ENCODE measurements around the gene CAPN3. TPM values are rescaled to one million over a fixed set of nuclear protein-coding genes. Genes with fewer than 3 reads are reported as not detected.

The CAPN3 gene
- total RNA-seq, 1 donor from 2014 or later: not detected

DNA sequence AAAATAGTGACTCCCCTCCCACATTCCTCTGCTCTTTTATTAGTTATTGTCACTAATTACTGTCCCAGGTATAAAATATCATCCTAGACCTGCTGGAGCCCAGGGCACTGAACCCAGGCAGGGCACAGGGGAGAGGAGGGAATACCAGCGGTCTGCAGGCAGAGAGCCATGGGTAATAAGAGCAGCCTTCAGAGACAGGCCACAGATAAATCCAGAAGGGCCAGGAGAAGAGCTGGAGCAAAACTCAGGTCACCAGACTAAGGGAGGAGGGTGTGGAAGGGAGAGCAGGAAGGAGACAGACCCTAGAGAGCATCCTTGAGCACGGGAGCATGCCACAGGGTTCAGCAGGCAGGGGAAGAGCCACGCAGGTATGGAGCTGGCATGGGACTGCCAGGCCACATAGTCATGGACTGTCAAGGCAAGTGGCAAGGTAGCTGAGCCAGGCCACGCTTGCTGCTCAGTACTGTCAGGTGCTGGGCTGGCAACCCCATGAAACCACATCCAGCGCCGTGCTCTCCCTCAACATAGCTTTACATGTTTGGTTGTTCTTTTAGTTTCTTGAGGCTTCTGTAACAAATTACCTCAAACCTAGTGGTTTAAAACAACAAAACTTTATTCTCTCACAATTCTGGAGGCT is 15.6 kb upstream of the CAPN3 start:
- H3K4me3 ChIP-seq: no peak overlapping the region
- H3K36me3 Mint-ChIP-seq: no peaks in the 10 kb centered on the region
- no peak overlapping the region for H3K27ac Mint-ChIP-seq
- peaks cover 5% of the 10 kb centered on the region for H3K4me1 Mint-ChIP-seq
- H3K9ac ChIP-seq: no peak overlapping the region
- no peaks in the 10 kb centered on the region for H3K4me1 ChIP-seq
- no peaks in the 10 kb centered on the region for H3K79me2 ChIP-seq (ENCODE audit: low read depth)
- peaks cover 4% of the 10 kb centered on the region for H3K27me3 Mint-ChIP-seq (ENCODE audit: insufficient read depth, low read depth)
- H3K36me3 ChIP-seq: no peaks in the 10 kb centered on the region
- no peaks in the 10 kb centered on the region for H3F3A ChIP-seq (ENCODE audit: low read depth)
- H3K4me3 Mint-ChIP-seq: no peak overlapping the region
- no peak for TF ChIP-seq EZH2phosphoT487 (IDR thresholded peaks at IDR 0.05)
- TF ChIP-seq EZH2 (IDR thresholded peaks at IDR 0.05): no peak
- TF ChIP-seq, protein P1, sequence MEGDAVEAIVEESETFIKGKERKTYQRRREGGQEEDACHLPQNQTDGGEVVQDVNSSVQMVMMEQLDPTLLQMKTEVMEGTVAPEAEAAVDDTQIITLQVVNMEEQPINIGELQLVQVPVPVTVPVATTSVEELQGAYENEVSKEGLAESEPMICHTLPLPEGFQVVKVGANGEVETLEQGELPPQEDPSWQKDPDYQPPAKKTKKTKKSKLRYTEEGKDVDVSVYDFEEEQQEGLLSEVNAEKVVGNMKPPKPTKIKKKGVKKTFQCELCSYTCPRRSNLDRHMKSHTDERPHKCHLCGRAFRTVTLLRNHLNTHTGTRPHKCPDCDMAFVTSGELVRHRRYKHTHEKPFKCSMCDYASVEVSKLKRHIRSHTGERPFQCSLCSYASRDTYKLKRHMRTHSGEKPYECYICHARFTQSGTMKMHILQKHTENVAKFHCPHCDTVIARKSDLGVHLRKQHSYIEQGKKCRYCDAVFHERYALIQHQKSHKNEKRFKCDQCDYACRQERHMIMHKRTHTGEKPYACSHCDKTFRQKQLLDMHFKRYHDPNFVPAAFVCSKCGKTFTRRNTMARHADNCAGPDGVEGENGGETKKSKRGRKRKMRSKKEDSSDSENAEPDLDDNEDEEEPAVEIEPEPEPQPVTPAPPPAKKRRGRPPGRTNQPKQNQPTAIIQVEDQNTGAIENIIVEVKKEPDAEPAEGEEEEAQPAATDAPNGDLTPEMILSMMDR (IDR thresholded peaks at IDR 0.05): no peak
- no peaks in the 10 kb centered on the region for H3K9me3 ChIP-seq (ENCODE audit: low read depth)
- no peaks in the 10 kb centered on the region for H4K20me1 ChIP-seq (ENCODE audit: low read depth)
- DNase-seq (ENCODE audit: low spot score): no peak
- H2AFZ ChIP-seq (replicated peaks): no peak overlapping the region
- no peaks in the 10 kb centered on the region for H3K27me3 ChIP-seq
- no peak overlapping the region for H3K4me2 ChIP-seq
- H3K9me3 Mint-ChIP-seq: no peaks in the 10 kb centered on the region
- H3K27ac ChIP-seq: no peak overlapping the region

DNA sequence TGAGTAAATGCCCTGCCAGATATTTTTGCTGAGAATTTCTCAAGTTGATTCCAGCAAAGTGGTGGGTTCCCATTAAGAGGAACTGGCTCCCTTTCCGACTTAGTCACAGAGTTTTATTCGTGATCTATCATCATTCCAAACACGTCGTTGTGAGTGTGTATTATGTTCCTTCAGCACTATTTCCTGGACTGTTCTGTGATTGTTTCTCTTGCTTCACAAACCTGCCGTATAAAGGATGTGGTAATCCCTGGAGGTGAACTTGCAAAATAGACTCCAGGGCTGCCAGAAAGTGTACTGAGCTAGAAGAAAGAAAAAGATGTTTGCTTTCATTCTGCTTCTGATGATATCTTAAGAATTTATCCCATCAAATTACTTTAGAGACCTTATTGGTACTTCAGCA is 14.5 kb upstream of the CAPN3 start:
- H3K36me3 ChIP-seq: no peaks in the 10 kb centered on the region
- Mint-ChIP-seq H3K27ac (no peak overlapping the region), H3K4me3 (no peak overlapping the region), H3K36me3 (no peaks in the 10 kb centered on the region), H3K27me3 (ENCODE audit: insufficient read depth, low read depth) (peaks cover 4% of the 10 kb centered on the region), H3K4me1 (peaks cover 5% of the 10 kb centered on the region), H3K9me3 (no peaks in the 10 kb centered on the region)
- no peaks in the 10 kb centered on the region for H3K79me2 ChIP-seq (ENCODE audit: low read depth)
- no peak overlapping the region for H3K9ac ChIP-seq
- DNase-seq (ENCODE audit: low spot score): no peak
- TF ChIP-seq EZH2 (IDR thresholded peaks at IDR 0.05) (no peak), EZH2phosphoT487 (IDR thresholded peaks at IDR 0.05) (no peak)
- TF ChIP-seq, protein P1 (IDR thresholded peaks at IDR 0.05): no peak
- H3K27me3 ChIP-seq: no peaks in the 10 kb centered on the region
- H3K4me3 ChIP-seq: no peak overlapping the region
- no peaks in the 10 kb centered on the region for H3K9me3 ChIP-seq (ENCODE audit: low read depth)
- no peaks in the 10 kb centered on the region for H4K20me1 ChIP-seq (ENCODE audit: low read depth)
- H3K27ac ChIP-seq: no peak overlapping the region
- H3K4me1 ChIP-seq: no peaks in the 10 kb centered on the region
- H3F3A ChIP-seq (ENCODE audit: low read depth): no peaks in the 10 kb centered on the region
- no peak overlapping the region for H2AFZ ChIP-seq (replicated peaks)
- H3K4me2 ChIP-seq: no peak overlapping the region

DNA sequence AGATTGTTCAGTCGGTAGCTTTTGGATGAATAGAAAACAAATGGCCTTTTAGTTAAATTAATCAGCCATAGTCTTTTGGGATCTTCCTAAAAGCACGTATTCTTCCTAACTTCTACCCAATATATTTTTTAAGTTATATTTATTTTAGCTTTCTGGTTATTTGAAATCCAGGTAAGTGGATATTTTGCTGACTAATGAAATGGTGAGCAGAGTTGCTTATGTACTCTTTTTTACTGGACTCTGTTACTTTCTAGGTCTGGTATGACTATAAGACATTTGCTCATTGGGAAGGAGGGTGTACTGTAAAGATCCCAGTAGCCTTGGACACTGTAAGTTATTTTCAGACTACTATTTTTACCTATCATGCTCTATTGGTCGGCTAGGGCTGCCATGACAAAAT is 13.8 kb upstream of the CAPN3 start:
- H3K79me2 ChIP-seq (ENCODE audit: low read depth): no peaks in the 10 kb centered on the region
- Mint-ChIP-seq H3K9me3 (no peaks in the 10 kb centered on the region), H3K4me3 (no peak overlapping the region), H3K4me1 (peaks cover 5% of the 10 kb centered on the region), H3K36me3 (no peaks in the 10 kb centered on the region), H3K27me3 (ENCODE audit: insufficient read depth, low read depth) (peaks cover 4% of the 10 kb centered on the region), H3K27ac (no peak overlapping the region)
- TF ChIP-seq EZH2phosphoT487 (IDR thresholded peaks at IDR 0.05) (no peak), EZH2 (IDR thresholded peaks at IDR 0.05) (no peak)
- TF ChIP-seq, protein P1 (IDR thresholded peaks at IDR 0.05): no peak
- H3K4me3 ChIP-seq: no peak overlapping the region
- DNase-seq (ENCODE audit: low spot score): no peak
- H3K36me3 ChIP-seq: no peaks in the 10 kb centered on the region
- no peak overlapping the region for H3K27ac ChIP-seq
- H3K9ac ChIP-seq: no peak overlapping the region
- no peak overlapping the region for H3K4me2 ChIP-seq
- no peaks in the 10 kb centered on the region for H3K9me3 ChIP-seq (ENCODE audit: low read depth)
- H3K4me1 ChIP-seq: no peaks in the 10 kb centered on the region
- H2AFZ ChIP-seq (replicated peaks): no peak overlapping the region
- no peaks in the 10 kb centered on the region for H4K20me1 ChIP-seq (ENCODE audit: low read depth)
- no peaks in the 10 kb centered on the region for H3K27me3 ChIP-seq
- H3F3A ChIP-seq (ENCODE audit: low read depth): no peaks in the 10 kb centered on the region
